EH (cell line): ENCODE results near the gene AGPAT2.
A peak's percentile ranks its signal among the peaks of the same experiment; 100 is the strongest.

ENCODE experiments used
- DNase-seq: peaks from one replicate; pipeline ENCODE4 v3.0.0-alpha.2; 2015; ENCODE audit warnings: low read depth

AGPAT2 gene

DNA sequence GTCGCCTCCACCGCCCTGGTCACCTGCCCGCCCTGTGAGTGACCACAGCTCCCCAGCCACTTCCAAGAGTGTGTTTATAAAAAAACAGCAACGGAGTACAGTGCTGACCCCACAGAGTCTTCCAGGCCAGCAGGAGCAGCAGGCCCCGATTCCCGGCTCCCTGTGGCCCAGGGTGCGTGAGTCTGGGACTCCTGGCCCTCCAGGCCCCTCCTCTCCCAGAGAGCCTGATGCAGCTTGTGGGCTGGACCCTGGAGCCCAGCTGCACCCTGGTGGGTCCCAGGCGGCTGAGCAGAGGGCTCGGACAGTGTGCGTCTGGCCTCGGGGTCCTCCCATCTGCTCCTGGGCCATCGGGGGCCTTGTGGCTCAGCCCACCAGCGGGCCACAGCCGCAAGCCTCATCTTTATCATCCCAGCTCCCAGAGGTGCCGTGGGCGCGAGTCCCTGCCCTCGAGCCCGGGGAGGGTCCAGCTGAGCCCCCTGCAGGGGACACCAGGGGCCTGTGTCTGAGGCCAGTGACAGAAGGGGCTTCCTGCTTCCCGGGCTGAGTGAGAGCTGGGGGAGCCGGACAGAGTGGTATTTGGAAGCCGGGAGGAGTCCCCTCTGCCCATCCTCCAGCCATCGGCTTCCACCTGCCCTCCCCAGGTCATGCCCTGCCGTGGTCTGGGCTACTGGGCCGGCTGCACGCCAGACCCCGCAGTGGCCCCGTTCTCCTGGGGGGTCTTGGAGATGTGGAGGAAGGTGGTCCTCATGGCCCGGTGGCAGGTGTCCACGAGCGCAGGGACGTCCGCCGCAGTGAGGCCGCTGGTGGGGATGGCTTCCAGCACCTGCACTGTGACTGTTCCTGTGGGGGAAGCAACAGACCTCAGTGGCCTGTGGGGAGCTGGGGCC is 13.9 kb downstream of the AGPAT2 start:
- DNase-seq = no peak

DNA sequence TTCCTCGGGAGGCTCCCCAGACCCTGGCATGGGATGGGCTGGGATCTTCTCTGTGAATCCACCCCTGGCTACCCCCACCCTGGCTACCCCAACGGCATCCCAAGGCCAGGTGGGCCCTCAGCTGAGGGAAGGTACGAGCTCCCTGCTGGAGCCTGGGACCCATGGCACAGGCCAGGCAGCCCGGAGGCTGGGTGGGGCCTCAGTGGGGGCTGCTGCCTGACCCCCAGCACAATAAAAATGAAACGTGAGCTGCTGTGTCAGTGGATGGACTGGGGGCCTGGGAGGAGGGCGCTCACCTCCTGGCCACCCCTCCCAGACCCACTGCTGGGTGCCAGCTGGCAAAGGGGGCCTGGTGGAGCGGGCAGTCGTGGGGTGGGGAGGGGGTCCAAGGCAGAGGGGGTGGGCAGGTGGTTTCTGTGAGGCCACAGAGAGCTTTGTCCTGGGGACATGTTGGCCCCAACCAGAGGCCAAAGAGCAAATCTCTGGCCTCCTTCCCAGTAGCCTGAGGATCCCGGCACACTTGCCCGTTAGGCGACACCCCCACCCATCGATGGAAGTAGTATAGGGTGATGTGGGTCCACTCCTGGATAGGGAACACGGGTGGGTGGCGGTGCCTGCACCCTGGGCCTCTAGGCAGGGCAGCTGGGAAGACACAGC is 14.7 kb downstream of the AGPAT2 start:
- no peak for DNase-seq

- peak; percentile 21 for DNase-seq
Observed at GRCh38 chr9:136671646-136672430, 15.4 kb downstream of the AGPAT2 start.

DNA sequence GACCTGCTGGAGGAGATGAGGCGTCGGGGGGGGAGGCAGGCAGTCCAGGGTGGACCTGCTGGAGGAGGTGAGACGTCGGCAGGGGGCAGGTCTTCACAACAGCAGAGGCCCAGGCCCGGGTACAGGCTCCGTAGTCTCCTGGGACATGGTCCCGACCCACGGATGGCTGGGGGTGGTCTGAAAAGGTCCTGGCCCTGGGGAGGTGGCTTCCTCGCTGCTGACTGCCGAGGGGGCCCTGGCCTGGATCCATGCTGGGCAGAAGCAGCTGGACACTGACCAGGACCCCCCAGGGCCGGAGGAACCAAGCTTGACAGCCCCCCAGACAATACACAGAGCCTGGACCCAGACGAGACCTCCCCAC is 16.0 kb downstream of the AGPAT2 start:
- no peak for DNase-seq

DNA sequence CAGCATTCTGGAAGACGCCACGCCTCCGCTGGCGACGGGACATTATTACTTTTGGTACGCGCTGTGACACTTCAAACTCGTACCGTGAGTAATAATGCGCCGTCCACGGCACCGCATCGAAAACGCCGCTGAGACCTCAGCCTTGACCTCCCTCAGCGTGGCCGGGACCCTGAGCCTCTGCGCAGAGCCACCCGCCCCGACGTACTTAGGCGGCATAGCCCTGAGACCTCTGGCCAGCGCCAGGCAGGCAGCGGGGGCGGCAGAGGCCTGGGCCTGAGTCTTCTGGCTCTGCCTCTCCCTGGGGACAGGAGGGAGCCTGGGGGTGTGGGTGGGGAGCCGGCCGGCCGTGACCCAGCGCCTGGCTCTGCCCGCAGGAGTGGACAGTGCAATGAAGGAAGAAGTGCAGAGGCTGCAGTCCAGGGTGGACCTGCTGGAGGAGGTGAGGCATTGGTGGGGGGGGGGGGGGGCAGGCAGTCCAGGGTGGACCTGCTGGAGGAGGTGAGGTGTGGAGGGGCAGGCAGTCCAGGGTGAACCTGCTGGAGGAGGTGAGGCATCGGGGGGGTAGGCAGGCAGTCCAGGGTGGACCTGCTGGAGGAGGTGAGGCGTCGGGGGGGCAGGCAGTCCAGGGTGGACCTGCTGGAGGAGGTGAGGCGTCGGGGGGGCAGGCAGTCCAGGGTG is 16.5 kb downstream of the AGPAT2 start:
- no peak for DNase-seq

GRCh38 chr9:136669791-136670464 is 17.3 kb downstream of the AGPAT2 start:
- DNase-seq = no peak

DNA sequence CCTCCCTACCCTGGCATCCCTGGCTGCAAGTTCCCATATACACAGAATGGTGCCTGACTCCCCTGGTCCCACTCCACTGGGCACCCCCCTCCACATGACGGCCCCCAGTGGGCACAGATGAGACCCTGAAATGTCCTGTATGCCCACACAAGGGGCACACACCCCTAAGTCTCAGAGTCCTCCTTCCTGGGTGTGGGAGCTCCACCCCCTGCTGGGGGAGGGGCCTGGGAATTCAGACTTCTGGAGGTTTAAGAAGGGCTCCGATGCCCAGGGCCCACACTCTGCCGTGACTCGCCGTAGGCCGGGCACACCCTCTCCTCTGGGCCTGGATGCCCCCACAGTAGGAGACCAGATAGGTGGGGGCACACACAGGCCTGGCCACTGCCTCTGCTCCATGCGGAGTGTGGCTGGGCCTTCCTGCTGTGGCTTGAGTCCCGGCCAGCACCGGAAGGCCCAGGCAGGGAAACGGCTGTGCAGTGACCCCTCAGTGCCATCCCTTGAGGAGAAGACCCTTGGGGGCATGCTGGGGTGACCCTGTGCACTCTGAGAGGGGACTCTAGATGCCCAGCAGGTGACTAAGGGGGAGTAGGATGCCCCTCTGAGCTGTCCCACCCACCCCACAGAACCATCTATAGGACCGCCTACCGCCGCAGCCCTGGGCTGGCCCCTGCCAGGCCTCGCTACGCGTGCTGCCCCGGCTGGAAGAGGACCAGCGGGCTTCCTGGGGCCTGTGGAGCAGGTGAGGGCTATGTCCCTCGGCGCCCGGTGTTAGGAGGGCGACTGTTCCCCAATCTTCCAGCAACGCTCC is 18.1 kb downstream of the AGPAT2 start:
- peak; percentile 28 for DNase-seq

DNA sequence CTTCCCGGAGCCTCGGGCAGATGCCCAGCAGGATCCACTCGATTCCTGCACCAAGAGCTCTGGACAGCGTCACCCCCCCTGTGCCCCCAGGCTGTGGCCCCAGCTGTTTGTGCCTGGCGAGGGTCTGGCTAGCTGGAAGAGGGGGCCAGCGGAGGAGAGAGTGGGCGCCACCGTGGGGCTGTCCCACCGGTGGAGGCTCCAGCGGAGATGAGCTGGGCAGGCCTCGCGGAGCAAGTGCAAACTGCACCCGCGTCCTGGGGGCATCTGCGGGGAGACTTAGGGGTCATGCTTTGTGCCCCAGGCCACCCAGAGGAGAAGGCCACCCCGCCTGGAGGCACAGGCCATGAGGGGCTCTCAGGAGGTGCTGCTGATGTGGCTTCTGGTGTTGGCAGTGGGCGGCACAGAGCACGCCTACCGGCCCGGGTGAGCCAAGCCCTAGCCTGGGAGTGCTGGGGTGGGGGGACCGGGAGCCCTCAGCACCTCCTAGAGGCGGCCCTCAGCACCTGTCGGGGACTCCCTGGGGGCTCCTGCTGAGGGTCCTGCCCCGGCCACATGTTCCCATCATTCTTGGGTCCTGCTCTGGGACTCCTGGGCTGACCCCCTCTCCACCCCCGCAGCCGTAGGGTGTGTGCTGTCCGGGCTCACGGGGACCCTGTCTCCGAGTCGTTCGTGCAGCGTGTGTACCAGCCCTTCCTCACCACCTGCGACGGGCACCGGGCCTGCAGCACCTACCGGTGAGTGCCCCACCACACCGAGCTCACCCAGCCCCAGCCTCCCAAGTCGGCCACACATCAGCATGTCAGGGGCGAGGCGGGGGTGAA is 19.1 kb downstream of the AGPAT2 start:
- no peak for DNase-seq

GRCh38 chr9:136667214-136667939 is 19.9 kb downstream of the AGPAT2 start:
- no peak for DNase-seq

DNA sequence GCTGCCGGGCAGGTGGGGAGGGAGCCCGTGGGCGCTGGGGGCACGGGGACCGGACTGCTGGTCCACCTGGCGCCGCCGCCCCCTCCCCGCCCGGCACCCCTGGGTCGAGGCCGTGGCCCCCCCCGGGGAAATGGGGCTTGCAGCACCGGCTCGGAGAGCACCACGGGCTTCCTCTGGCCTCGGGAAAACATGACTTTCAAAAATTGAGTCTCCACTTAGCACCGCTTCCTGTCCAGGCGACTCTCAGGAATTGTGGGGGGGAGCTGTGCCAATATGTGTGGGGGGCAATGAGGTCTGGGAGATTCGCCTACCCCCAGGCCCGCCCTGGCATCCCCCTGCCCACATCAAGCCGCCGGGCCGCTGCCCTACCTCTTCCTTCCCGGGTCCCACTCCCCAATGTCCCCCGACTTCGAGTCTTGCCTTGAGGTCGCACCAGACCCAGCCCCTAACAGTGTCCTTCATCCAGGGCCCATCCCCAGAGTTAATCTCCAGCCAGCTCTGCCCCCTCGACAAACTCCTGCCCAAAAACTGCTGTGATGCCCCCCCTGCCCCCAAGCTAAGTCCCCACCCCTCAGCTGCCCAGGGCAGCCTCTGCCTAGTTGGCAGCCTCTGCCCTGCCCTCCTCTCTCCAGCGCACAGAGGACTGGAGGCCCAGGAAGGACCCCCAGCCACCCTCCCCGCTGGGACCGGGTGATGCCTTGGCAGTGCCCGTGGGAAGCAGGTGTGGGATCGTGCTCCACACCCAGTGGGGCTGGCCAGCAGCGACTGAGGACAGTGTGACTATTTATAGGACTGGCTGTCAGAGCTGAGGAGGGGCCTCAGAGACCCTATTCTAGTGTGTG is 20.7 kb downstream of the AGPAT2 start:
- peak; percentile 20 for DNase-seq

DNA sequence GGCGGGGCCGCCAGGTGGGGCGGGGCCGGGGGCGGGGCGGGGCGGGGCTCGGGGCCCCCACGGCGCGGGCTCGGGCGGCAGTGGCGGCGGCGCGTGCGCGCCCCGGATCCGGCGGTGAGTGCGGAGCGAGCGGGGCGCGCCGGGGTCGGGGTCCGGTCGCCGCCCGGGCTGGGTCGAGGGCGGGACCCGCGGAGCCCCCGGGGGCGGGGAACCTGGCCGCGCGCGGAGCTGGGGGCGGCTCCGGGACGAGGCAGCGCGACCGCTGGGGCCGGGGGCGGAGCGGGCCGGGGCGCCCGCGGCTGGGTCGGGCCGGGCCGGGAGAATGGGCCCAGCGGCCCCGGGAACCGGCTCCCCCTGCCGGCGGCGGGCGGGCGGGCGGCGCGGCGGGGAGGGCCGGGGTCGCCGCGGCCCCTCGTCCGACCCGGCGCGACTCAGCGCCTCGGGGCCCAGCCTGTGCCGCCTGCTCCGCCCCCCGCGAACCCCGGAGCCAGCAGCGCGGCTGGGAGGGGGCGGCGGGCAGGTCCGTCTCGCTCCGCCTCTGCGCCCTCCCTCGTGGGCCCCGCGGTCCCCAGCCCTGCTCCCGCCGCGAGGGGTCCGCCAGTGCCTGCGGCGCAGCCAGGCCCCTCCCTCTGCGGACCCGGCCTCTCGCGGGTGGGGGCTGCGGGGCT is 21.4 kb downstream of the AGPAT2 start:
- no peak for DNase-seq

DNA sequence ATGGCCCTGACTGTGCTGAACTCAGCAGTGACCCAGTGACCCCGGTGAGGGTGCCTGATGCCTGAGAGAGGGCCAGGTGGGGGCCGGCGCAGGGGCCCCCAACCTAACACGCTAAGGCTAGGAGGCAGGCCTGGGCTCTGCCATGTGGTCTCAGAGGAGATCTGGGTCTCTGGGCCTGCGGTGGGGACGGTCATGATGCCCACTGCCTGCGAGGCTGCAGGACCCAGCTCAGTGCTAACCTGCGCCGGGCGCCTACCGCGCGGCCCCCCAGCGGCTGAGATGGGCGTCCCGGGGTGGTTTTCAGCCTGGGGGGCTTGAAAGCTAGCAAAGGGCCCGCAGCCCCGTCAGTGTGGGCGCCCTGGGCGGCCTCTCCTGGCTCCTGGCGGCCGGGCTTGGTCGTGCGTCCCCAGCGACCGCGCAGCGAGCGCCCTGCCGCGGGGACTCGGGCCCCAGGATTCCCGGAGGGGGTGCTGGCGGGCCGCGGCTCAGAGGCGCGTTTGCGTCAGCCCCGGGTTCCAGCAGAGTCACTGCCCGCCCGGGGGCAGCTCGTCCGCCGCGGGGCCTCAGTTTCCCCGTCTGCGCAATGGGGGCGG is 22.1 kb downstream of the AGPAT2 start:
- DNase-seq = peak; percentile 27

DNA sequence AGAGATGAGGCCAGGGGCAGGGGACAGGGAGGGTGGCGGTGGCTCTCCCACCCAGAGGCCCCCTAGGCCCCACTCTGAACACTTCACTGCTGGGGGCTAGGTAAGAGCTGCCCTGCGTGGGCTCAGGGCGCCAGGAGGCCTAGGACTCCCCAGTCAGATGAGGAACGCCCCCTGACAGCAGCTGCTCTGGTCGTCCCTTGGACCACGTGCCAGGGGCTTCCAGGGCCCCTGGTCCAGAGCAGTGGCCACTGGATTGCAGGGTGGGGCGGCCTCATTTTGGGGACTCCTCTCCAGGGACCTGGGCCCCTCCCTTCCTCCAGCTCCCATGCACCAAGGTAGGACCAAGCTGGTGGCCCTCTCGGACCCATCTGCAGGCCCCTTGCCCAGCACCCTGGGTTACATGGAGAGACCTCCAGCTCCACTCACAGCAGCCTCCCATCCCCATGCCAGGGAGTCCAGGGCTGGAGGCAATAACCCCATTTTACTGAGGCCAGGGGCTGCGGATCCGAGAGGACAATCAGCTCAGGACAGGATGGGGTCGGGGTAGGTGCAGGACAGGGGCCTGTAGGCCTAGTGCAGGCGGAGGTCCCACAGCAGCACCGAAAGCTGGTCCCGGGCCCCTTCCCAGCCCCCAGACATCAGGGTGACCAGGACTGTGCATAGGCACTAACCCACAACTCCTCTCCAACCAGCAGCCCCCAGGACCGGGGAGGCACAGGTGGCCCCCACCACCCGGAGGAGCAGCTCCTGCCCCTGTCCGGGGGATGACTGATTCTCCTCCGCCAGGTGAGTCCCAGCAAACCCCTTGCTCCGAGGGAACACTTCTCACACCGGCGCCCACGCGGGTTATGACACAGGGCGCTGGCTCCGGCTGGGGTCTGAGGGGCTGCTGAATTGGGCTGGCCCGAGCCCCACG is 23.0 kb downstream of the AGPAT2 start:
- DNase-seq = no peak

DNA sequence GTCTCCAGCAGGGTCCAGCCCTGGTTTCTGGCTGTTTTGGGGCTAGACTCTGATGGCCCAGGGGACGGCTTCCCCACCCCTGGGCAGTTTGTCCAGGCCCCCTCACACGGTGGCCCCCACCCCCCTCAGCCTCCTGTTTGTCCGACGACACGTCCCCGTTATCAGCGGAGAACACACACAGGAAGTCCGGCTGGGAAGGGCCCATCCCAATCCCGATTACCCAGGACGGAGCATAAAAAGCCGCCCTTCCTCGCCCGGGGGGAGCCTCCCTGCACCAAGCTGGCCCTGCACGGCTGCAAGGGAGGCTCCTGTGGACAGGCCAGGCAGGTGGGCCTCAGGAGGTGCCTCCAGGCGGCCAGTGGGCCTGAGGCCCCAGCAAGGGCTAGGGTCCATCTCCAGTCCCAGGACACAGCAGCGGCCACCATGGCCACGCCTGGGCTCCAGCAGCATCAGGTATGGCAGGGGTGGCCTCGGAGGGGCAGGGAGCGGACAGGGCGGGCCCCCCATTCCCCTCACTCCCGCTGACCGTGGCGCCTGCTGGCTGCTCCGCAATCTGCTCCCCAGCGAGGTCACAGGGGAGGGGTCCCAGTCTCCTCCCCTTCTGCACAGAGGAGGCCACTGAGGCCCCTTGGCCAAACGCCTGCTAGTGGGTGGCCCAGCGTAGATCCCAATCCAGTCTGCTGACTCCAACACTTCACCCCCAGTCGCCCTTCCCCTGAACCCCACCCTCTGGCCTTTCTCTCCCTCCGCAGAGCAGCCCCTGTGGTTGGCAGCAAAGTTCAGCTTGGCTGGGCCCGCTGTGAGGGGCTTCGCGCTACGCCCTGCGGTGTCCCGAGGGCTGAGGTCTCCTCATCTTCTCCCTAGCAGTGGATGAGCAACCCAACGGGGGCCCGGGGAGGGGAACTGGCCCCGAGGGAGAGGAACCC is 24.3 kb downstream of the AGPAT2 start, which contains the start of gene EGFL7:
TSS of gene EGFL7 (plus strand) at position 261 of the 926 bp plus-strand sequence. CDS start 5,367 bp downstream, outside the sequence.
- no peak for DNase-seq

GRCh38 chr9:136662326-136662655 is 25.0 kb downstream of the AGPAT2 start:
- no peak for DNase-seq
